Urinary bladder (tissue), 4 donors: ENCODE measurements around the gene IKBIP. TPM values are rescaled to one million over a fixed set of nuclear protein-coding genes. Genes with fewer than 3 reads are reported as not detected.
A peak's percentile ranks its signal among the peaks of the same experiment; 100 is the strongest.
"Not testable (repeated sequence)": the region's sequence is repeated elsewhere in the genome, so short reads cannot be mapped to it uniquely, and the experiment has no call there.

Experiments used
- DNase-seq: peaks from one replicate; pipeline ENCODE4 v3.0.0-alpha.2; 2015; ENCODE audit errors: extremely low spot score
- H3K27ac ChIP-seq: one replicate; pipeline ENCODE4 v1.5.1; 2013; ENCODE audit warnings: low read depth, mild to moderate bottlenecking, moderate library complexity
- H3K36me3 ChIP-seq: one replicate; pipeline ENCODE4 v1.6.1; 2013; ENCODE audit warnings: mild to moderate bottlenecking, moderate library complexity; ENCODE audit not compliant: insufficient read depth
- H3K4me1 ChIP-seq: one replicate; pipeline ENCODE4 v1.6.1; 2013; ENCODE audit warnings: mild to moderate bottlenecking, moderate library complexity; ENCODE audit not compliant: insufficient read depth
- H3K4me3 ChIP-seq: one replicate; pipeline ENCODE4 v1.5.1; 2013; ENCODE audit warnings: low read depth, low read length
- WGBS: extraction: QIAGEN DNeasy Blood & Tissue Kit; methylation state at CpG from one replicate; pipeline ENCODE4 v1.1.7; 2013; 5-methylcytosine and 5-hydroxymethylcytosine counted together
- polyA plus RNA-seq: library from polyadenylated mRNA; stranded (reverse); fragments of 200-250 nt; gene quantifications from one replicate; pipeline ENCODE4 v1.2.3, GENCODE V29; 2013
- total RNA-seq: library from RNA; depleted of rRNA; stranded (reverse); fragments of >200 nt; gene quantifications from one replicate; pipeline ENCODE4 v1.2.3, GENCODE V29; 2014
- donor health status: healthy with polysubstance abuse.
- donor health status: healthy.

IKBIP gene
- total and polyA plus RNA-seq, 2 donors, result 13.1 to 58.5 TPM

DNA sequence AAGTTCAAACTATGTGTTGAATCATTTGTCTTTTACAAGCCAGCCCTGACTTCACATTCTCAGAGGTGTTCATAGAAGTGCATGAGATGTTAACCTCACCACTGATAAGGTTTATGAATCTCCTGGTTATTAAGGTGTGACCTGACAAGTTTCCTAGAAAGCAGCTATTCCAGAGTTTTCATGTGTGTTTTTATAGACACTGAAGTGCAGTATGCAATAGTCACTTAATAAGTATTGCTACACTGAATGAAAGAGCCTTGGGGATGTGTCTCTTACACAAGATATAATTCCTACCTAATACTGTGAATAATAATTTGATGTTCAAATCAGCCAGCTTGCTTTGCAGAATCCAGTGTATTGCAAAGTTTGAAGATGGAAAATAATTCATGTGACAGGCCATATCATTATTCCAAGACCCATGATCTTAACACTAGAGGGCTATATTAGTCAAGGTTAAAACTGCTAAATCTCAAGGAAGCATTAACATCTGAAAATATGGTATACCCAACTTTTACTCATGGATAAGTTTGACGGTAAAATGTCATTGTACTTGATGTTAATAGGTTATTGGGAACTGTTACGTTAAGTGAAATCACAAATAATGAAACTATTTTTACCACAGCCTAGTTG, 38.1 kb downstream of the IKBIP start:
- DNase-seq, result no peak
- WGBS, result 73% methylated on average over 2 of the region's 2 CpGs
- H3K36me3 ChIP-seq, result peaks cover 6% of the 10 kb centered on the region
- no peak overlapping the region for H3K27ac ChIP-seq
- no peak overlapping the region for H3K4me3 ChIP-seq
- no peaks in the 10 kb centered on the region for H3K4me1 ChIP-seq

DNA sequence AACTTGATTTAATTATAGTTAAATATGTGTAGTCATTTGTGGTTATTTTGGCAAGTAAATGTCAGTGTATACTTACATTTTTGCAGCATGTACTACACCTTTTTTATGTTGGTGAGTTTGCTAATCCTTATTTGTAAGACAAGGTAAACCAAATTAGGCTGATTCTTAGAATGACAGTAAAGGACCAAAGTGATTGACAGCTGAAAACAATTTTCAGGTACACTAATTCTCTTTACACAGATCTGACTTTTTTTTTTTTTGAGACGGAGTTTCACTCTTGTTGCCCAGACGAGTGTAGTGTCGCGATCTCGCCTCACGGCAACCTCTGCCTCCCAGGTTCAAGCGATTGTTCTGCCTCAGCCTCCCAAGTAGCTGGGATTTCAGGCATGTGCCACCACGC, 42.7 kb downstream of the IKBIP start:
- peaks cover 17% of the 10 kb centered on the region for H3K36me3 ChIP-seq
- 92% methylated on average over 8 of the region's 8 CpGs for WGBS

DNA sequence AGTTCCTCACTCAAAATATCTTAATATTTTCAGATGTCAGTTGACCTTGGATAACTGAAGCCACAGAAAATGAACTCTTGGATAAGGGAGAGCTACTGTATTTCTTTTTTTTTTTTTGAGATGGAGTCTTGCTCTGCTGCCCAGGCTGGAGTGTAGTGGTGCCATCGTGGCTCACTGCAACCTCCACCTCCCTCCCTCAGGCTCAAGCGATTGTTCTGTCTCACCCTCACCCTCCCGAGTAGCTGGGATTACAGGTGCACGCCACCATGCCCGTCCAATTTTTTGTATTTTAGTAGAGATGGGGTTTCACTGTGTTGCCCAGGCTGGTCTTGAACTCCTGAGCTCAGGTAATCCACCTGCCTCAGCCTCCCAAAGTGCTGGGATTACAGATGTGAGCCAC, 47.3 kb downstream of the IKBIP start:
- H3K4me3 ChIP-seq, DNase-seq, H3K27ac ChIP-seq, H3K4me1 ChIP-seq: not testable (repeated sequence)
- WGBS, result 90% methylated on average over 5 of the region's 5 CpGs
- peaks cover 11% of the 10 kb centered on the region for H3K36me3 ChIP-seq

More for the DNA sequence above, 42.7 kb downstream of the IKBIP start:
- Histone ChIP-seq H3K27ac (no peak overlapping the region), H3K4me1 (no peaks in the 10 kb centered on the region), H3K4me3 (no peak overlapping the region)
- DNase-seq, result no peak

DNA sequence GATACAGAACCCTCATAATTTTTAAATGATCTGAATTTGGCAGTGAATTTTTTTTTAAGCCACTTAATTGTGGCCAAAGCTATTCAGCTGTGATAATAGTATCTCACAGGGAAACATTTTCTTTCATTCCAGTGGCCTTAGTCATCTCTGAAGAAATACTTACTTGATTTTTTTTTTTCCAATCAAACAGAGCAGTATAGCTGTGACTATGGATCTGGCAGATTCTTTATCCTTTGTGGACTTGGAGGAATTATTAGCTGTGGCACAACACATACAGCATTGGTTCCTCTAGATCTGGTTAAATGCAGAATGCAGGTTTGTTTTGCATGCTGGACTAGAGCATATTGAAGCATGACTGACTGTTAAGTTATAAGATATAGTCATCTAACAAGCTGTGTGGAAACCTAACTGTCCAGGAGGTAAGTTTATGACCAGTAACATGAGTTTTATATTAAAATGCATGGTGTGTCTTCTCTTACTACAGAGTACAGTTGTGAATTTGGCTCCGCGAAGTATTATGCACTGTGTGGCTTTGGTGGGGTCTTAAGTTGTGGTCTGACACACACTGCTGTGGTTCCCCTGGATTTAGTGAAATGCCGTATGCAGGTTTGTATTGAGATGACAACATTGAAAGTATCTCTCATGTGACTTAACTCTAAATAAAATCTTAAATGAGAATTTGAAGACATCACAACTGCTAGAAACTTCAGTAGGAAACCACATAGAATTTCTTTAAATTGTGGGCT, 49.2 kb downstream of the IKBIP start:
- Histone ChIP-seq H3K4me3 (peak overlapping the region; percentile 27), H3K36me3 (peaks cover 8% of the 10 kb centered on the region), H3K4me1 (no peaks in the 10 kb centered on the region), H3K27ac (no peak overlapping the region)
- DNase-seq, result no peak
- WGBS, result 56% methylated on average over 3 of the region's 3 CpGs

DNA sequence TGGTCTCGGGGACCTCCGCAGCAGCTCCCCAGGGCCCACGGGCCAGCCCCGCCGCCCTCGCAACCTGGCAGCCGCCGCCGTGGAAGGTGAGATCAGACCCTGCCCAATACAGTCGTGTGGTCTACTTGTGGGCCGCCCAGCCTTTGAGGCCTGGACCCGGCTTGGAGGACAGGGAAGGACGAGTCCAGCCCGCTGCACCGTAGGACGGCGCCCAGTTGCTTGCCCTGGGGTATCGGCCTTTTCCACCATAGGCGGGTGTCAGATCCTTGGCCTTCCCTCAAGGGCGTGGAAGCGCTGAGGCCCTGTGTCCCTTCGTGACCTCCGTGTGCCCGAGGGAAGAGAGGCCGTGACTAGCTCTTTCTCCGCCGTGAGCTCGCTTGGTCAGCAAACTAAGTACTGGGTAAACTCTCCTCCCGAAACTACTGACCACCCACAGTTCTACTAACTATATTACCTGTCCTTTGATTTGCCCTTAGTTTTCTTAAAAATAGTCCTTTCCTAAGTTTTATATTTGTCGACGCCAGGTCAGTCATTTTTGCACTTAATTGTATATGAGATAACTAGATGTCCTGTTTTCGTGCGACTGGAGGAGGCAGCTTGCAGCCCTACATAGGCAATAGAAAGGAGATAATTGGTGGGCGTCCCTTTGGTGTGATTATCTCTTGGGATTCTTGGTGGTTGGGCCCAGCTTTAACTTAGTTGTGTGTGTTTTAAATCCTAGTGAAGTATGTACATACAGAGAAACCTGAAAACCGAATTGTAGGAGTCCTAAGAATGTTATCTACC, 50.3 kb downstream of the IKBIP start:
- H3K4me3 ChIP-seq, result peak overlapping the region; percentile 78
- H3K4me1 ChIP-seq, result no peaks in the 10 kb centered on the region
- no peak for DNase-seq
- WGBS, result under 1% methylated on average over 35 of the region's 35 CpGs
- H3K27ac ChIP-seq, result peak overlapping the region; percentile 99
- peaks cover 4% of the 10 kb centered on the region for H3K36me3 ChIP-seq

DNA sequence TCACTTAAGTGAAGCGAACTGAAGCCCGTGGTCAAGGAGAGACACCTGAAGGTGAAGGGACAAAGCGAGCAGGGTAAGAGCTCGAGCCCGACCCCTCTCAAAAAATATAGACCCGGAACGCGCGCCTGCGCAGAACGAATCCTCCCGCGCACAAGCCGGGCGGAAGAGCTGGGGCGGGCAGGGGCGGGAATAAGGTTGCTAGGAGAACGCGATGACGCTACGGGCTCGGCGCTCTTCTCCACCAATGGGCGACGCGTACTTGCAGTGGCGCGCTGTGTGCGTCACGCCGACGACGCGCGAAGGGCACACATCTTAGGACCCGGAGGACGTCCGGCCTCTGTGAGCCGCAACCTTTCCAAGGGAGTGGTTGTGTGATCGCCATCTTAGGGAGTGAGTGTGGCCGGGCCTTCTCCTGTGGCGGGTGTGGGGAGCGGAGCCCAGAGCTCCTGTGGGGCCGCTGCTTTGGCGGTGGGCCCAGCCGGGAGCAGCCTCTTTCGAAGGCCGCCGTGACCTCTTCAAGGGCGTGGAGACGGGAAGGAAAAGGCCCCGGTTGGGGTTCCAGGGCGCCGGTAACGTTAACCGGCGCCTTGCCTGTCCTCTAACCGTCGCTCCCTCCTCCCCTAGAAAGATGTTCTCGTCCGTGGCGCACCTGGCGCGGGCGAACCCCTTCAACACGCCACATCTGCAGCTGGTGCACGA, 51.1 kb downstream of the IKBIP start, which contains the start of gene SLC25A3:
Gene SLC25A3, plus strand, starts transcription at position 336 of the 699 bp plus-strand sequence. Its CDS starts 293 bp downstream, at position 629.
- Histone ChIP-seq H3K27ac (peak within 1 kb of the TSS; percentile 99), H3K36me3 (peaks cover 4% of the 10 kb centered on the region), H3K4me3 (peak within 1 kb of the TSS; percentile 78), H3K4me1 (no peaks in the 10 kb centered on the region)
- peak; percentile 93 for DNase-seq
- WGBS, result under 1% methylated on average over 67 of the region's 67 CpGs

DNA sequence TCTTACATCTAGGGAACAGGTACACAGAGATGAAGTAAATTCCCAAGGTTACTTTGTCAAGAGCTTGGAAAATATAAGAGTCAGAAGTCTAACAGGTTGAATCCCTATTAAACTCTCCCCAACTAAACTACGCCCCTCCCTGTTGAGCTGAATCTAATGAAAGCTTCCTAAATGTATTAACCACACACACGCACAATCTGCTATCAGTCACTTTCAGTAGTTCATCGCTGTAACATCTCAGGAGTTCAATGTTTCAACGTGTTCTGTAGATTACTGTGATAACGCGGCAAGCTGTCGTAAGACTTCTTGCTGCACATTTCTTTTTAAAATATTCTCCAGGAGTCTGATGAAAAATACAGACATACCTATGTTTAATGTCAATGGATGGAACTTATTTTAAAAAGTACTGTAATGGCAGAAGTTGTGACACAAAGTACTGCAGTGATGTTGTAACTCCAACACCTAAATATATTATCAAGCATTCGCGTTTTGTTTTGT, 51.7 kb downstream of the IKBIP start:
- 37% methylated on average over 9 of the region's 9 CpGs for WGBS
- Histone ChIP-seq H3K4me1 (no peaks in the 10 kb centered on the region), H3K27ac (peak overlapping the region; percentile 90), H3K4me3 (peak overlapping the region; percentile 43), H3K36me3 (no peaks in the 10 kb centered on the region)
- no peak for DNase-seq

DNA sequence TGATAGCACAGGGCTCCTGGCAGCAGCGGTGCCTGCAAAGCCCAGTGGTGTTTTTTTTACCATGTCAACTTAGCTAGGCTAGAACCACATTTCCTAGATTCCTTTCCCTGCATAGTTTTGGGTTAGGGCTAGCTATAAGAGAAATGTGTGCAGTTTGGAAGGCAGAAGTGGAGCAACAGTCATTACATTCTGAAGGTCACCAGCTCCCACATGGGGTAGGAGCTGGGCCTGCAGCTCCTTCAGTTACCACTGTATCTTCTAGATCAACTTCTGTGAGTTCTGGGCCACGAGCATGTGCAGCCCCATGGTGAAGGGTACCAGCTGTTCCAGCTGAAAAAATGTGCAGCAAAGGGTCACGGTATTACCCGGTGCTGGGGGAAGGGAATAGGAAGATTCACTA, 53.4 kb downstream of the IKBIP start:
- no peak for DNase-seq
- H3K4me3 ChIP-seq, result no peak overlapping the region
- H3K4me1 ChIP-seq, result no peaks in the 10 kb centered on the region
- WGBS, result 66% methylated on average over 4 of the region's 4 CpGs
- no peak overlapping the region for H3K27ac ChIP-seq
- H3K36me3 ChIP-seq, result no peaks in the 10 kb centered on the region

DNA sequence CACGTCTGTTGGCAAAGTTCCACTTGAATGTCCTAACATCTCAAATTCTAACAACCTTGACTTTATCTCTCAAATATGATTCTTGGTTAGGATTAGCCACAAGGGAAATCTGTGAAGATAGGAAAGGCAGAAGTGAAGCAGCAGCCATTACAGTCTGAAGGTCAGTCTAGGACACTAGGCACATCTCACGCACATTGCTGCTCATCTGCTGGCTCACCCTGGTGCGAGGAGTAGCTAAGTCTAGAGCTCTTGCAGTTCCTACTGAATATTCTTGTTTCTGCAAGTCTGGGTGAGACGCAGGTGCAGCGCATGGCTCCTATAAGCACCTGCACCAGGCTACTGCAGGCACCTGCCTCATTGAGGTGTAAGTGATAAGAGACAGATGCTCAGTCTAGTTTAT, 57.5 kb downstream of the IKBIP start:
- no peak for DNase-seq
- Histone ChIP-seq H3K36me3 (no peaks in the 10 kb centered on the region), H3K4me3 (no peak overlapping the region), H3K4me1 (no peaks in the 10 kb centered on the region), H3K27ac (no peak overlapping the region)
- 78% methylated on average over 5 of the region's 5 CpGs for WGBS

DNA sequence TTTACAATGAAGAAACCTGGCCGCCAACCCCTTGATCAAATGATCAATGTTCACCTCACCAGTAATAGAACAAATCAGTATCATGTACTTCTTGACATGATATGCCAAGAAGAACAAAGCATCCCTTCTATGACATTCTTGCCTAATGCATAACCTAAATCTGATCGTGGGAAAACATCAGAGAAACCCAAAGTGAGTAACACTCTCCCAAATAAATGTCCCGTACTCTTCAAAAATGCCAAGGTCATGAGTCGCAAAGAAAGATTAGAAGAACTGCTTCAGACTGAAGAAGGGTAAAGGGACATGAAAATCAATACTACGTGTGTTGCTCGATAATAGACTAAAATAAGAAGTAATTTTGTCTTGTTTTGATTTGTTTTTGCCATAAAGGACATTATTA, 62.5 kb downstream of the IKBIP start:
- WGBS, result 83% methylated on average over 6 of the region's 6 CpGs
- no peaks in the 10 kb centered on the region for H3K4me1 ChIP-seq
- no peak for DNase-seq
- no peaks in the 10 kb centered on the region for H3K36me3 ChIP-seq
- no peak overlapping the region for H3K4me3 ChIP-seq
- H3K27ac ChIP-seq, result no peak overlapping the region

DNA sequence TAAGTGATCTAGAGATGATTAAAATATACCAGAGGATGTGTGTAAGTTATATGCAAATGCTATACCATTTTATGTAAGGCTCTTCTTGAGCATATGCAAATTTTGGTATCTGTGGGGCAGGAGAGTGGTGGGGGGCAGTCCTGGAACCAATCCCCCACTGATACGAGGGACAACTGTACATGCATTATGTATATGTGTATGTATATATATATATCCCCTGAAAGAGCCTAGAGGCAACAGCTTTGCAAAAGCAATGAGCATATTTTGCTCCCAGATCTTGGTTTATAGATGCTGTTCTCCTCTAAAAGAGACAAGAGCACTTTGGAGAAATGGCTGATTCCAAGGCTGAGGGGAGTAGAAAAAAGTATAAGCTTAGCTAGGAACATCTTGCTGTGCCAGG, 63.5 kb downstream of the IKBIP start:
- Histone ChIP-seq H3K4me3 (no peak overlapping the region), H3K27ac (no peak overlapping the region), H3K36me3 (no peaks in the 10 kb centered on the region), H3K4me1 (no peaks in the 10 kb centered on the region)
- 73% methylated on average over 1 of the region's 1 CpG for WGBS
- DNase-seq, result no peak

DNA sequence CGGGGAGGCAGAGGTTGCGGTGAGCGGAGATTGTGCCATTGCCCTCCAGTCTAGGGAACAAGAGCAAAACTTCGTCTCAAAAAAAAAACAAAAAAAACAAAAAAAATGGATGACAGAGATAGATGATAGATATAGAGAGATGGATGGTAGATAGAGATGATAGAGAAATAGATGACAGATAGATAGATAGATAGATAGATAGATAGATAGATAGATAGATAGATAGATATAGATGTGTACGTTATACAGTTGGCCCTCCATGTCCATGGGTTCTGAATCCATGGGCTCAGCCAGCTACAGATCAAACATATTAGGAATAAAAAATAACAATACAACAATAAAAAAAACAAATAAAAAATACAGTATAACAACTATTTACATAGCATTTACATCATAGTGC, 63.9 kb downstream of the IKBIP start:
- no peak overlapping the region for H3K4me3 ChIP-seq
- no peaks in the 10 kb centered on the region for H3K36me3 ChIP-seq
- DNase-seq, result no peak
- H3K27ac ChIP-seq, result no peak overlapping the region
- 91% methylated on average over 5 of the region's 5 CpGs for WGBS
- H3K4me1 ChIP-seq, result no peaks in the 10 kb centered on the region

DNA sequence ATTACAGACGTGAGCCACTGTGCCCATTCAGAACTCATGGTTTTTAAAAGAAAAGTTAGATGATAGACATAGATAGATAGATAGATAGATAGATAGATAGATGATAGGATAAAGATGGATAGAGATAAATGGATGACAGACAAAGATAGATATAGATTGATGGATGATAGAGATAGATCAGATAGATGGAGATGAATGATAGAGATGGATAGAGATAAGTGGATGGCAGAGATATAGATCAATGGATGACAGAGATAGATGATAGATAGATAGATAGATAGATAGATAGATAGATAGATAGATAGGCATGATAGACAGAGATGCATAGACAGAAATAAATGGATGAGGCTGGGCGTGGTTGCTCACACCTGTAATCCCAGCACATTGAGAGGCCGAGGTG, 64.8 kb downstream of the IKBIP start:
- 91% methylated on average over 3 of the region's 3 CpGs for WGBS
- Histone ChIP-seq H3K4me1 (no peaks in the 10 kb centered on the region), H3K36me3 (no peaks in the 10 kb centered on the region), H3K27ac (no peak overlapping the region), H3K4me3 (no peak overlapping the region)
- DNase-seq, result no peak
